ENCODE data around the gene MEF2D. TPM values are rescaled to one million over a fixed set of nuclear protein-coding genes. Genes with fewer than 3 reads are reported as not detected.
A peak's percentile ranks its signal among the peaks of the same experiment; 100 is the strongest.

The MEF2D gene
- total RNA-seq, 1 donor from 2014 or later, result 51.0 TPM

DNA sequence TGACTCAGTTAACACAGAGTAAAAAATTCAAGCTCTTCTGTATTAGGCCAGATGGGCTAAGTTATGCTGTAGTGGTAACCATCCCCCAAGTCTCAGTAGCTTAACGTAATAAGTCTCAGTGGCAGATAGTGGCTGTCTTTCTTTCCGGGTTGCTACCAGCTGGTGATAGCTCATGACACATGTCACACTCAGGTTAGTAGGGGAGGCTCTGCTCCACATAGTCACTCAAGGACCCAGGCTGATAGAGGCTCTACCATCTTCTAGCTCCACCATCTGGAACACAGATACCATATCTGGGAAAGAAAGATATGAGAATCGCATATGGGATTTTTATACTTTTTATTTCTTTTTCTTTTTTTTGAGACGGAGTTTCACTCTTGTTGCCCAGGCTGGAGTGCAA lies 16.2 kb upstream of the MEF2D start:
- TF ChIP-seq, protein P1, sequence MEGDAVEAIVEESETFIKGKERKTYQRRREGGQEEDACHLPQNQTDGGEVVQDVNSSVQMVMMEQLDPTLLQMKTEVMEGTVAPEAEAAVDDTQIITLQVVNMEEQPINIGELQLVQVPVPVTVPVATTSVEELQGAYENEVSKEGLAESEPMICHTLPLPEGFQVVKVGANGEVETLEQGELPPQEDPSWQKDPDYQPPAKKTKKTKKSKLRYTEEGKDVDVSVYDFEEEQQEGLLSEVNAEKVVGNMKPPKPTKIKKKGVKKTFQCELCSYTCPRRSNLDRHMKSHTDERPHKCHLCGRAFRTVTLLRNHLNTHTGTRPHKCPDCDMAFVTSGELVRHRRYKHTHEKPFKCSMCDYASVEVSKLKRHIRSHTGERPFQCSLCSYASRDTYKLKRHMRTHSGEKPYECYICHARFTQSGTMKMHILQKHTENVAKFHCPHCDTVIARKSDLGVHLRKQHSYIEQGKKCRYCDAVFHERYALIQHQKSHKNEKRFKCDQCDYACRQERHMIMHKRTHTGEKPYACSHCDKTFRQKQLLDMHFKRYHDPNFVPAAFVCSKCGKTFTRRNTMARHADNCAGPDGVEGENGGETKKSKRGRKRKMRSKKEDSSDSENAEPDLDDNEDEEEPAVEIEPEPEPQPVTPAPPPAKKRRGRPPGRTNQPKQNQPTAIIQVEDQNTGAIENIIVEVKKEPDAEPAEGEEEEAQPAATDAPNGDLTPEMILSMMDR (IDR thresholded peaks at IDR 0.05), result no peak
- no peaks in the 10 kb centered on the region for H3K9me3 ChIP-seq
- H3K27ac ChIP-seq, result no peak overlapping the region
- DNase-seq (no peak), ATAC-seq (no peak)
- intact Hi-C loops (cut with DNase I), result no loop called here
- no peaks in the 10 kb centered on the region for H3K36me3 ChIP-seq
- H3K4me1 ChIP-seq, result peaks cover 5% of the 10 kb centered on the region
- no peak overlapping the region for H3K4me3 ChIP-seq
- H3K27me3 ChIP-seq (ENCODE audit: low read depth), result no peaks in the 10 kb centered on the region

DNA sequence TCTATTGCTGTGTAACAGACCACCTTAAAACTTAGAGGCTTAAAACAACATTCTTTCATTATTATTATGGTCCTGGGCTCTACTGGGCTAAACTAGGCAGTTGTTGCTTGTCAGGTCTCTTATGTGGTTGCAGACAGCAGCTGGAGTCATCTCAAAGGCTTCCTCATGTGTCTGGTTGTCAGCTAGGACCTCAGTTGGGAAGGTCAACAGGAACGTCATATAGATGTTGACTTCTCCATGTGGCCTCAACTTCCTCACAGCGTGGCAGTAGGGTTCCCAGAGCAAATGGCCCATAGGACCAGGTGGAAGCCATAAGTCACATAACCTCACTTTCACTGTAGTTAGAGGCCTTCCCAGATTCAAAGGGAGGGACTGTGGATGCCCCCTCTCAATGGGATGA lies 15.4 kb upstream of the MEF2D start:
- Histone ChIP-seq H3K36me3 (no peaks in the 10 kb centered on the region), H3K4me1 (peaks cover 10% of the 10 kb centered on the region), H3K27me3 (ENCODE audit: low read depth) (no peaks in the 10 kb centered on the region), H3K27ac (no peak overlapping the region), H3K4me3 (no peak overlapping the region), H3K9me3 (no peaks in the 10 kb centered on the region)
- ATAC-seq (no peak), DNase-seq (no peak)
- TF ChIP-seq, protein P1 (IDR thresholded peaks at IDR 0.05), result no peak
- intact Hi-C loops (cut with DNase I), result no loop called here

DNA sequence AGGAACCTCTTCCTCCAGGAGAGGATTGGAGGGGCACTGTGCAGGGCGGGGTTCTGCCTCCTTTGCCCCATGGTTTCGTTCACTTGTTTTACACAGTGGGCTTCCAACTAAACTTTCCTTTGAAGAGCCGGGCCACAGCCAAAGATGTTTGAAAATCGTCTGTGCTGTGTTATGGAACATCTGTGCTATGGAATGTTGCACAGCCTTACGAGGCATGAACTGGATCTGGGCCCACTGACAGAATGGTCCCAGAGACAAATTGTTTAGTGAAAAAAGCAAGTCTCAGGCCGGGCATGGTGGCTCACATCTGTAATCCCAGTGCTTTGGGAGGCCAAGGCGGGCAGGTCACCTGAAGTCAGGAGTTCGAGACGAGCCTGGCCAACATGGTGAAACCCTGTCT lies 12.6 kb upstream of the MEF2D start:
- no peak overlapping the region for H3K4me3 ChIP-seq
- no peak overlapping the region for H3K27ac ChIP-seq
- ATAC-seq (no peak), DNase-seq (no peak)
- peaks cover 37% of the 10 kb centered on the region for H3K4me1 ChIP-seq
- H3K36me3 ChIP-seq, result no peaks in the 10 kb centered on the region
- TF ChIP-seq, protein P1 (IDR thresholded peaks at IDR 0.05), result no peak
- intact Hi-C loops (cut with DNase I), result no loop called here
- H3K9me3 ChIP-seq, result no peaks in the 10 kb centered on the region
- no peaks in the 10 kb centered on the region for H3K27me3 ChIP-seq (ENCODE audit: low read depth)

DNA sequence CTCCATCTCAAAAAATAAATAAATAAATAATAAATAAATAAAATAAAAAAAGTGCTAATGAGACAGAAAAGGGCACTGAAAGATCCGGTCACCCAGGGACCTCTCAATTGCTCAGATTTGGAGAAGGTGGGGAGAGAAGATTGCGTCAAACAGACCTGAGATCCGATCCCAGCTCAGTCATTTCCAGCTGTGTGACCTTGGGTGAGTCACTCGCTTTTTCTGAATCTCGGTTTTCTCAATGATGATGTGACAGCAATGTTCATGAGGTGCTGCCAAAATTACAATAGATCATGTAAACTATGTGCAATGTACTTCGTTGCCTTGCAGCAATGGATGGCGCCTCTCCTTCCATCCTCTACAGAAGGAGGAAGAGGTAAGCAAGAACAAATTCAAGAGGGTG lies 11.1 kb upstream of the MEF2D start:
- H3K27me3 ChIP-seq (ENCODE audit: low read depth), result no peaks in the 10 kb centered on the region
- no peaks in the 10 kb centered on the region for H3K36me3 ChIP-seq
- H3K27ac ChIP-seq, result peak overlapping the region; percentile 70
- no peak overlapping the region for H3K4me3 ChIP-seq
- no peaks in the 10 kb centered on the region for H3K9me3 ChIP-seq
- intact Hi-C loops (cut with DNase I), result no loop called here
- H3K4me1 ChIP-seq, result peaks cover 41% of the 10 kb centered on the region
- ATAC-seq (no peak), DNase-seq (no peak)
- TF ChIP-seq, protein P1 (IDR thresholded peaks at IDR 0.05), result no peak

DNA sequence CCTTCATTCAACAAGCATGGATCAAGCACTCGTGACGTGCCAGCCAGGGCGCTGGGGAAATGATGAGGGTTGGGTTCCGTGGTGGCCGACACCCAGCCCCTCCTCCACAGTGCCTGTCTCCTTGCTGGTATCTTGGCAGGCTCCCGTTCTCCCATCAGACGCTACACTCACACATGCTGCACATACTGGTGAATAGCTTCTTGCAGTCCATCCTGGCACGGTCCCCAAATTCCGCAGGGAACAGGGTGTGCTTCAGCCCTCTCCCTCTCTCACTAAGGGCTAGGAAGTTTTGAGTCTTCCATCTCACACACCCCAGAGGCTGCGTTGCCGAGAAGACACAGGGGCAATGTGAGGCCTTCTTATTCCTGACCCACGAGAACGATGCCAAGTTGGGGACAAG lies 10.1 kb upstream of the MEF2D start:
- H3K4me1 ChIP-seq, result peaks cover 48% of the 10 kb centered on the region
- no peaks in the 10 kb centered on the region for H3K9me3 ChIP-seq
- DNase-seq (peak; percentile 90), ATAC-seq (peak; percentile 83 to 86)
- H3K4me3 ChIP-seq, result no peak overlapping the region
- H3K36me3 ChIP-seq, result no peaks in the 10 kb centered on the region
- peak overlapping the region; percentile 70 for H3K27ac ChIP-seq
- intact Hi-C loops (cut with DNase I), result no loop called here
- H3K27me3 ChIP-seq (ENCODE audit: low read depth), result no peaks in the 10 kb centered on the region
- TF ChIP-seq, protein P1 (IDR thresholded peaks at IDR 0.05), result no peak
